Pancreas (tissue), 10 donors: Measurements from ENCODE around the gene MBOAT2. TPM values are rescaled to one million over a fixed set of nuclear protein-coding genes. Genes with fewer than 3 reads are reported as not detected.

Experiments used
- ATAC-seq, 4 donors: fragments of 200-7000 bp; cut with Tn5 transposase; one replicate each; pipeline versions ENCODE4 v1.8.0 to v1.9.1; 2020; ENCODE audit warnings: mild to moderate bottlenecking in 4 of 4, moderate library complexity in 4 of 4
- DNase-seq, 6 donors: peaks; one replicate each; pipeline ENCODE4 v3.0.0-alpha.2; 2020
- FAIRE-seq: peaks from 2 replicates; lab custom pipeline; 2012; peaks lifted over from hg19 to GRCh38; lab: Jason Lieb, UNC
- H3K27ac ChIP-seq, 4 donors: fragments of 200-600 bp; sonication (generic); 1 replicate in 3 of 4; 2 replicates in 1 of 4; pipeline versions ENCODE4 v1.5.0 to v1.8.0; 2020
- H3K27me3 ChIP-seq, 4 donors: fragments of 200-600 bp; one replicate each; pipeline ENCODE4 v1.8.0; 2021
- H3K36me3 ChIP-seq, 3 donors: fragments of 200-600 bp; sonication (generic) in 1 of 3; one replicate each; pipeline versions ENCODE4 v1.5.0 to v1.8.0; 2020 to 2021
- H3K4me1 ChIP-seq, 3 donors: fragments of 200-600 bp; one replicate each; pipeline ENCODE4 v1.8.0; 2021
- H3K4me3 ChIP-seq, 4 donors: fragments of 200-600 bp; sonication (generic) in 2 of 4; one replicate each; pipeline versions ENCODE4 v1.5.0 to v1.8.0; 2020 to 2021
- H3K9me3 ChIP-seq, 4 donors: fragments of 200-600 bp; one replicate each; pipeline ENCODE4 v1.8.0; 2021
- CTCF ChIP-seq, 4 donors: fragments of 200-600 bp; sonication (generic) in 3 of 4; IDR thresholded peaks; one replicate each; pipeline versions ENCODE4 v1.5.0 to v1.8.0; 2021; ENCODE audit warnings: antibody characterized with exemption in 4 of 4
- WGBS, 2 donors: extraction: QIAGEN DNeasy Blood & Tissue Kit; methylation state at CpG; one replicate each; pipeline ENCODE4 v1.1.7; 2013; 5-methylcytosine and 5-hydroxymethylcytosine counted together
- intact Hi-C, 3 donors: fragments of 100-400 bp; cut with DNase I; formaldehyde crosslinking; loops; one replicate each; pipeline versions ENCODE4 v1.11.1 to v1.14.2; 2022
- polyA plus RNA-seq, 2 donors: library from polyadenylated mRNA; stranded (reverse); fragments of 200-250 nt; gene quantifications; one replicate each; pipeline ENCODE4 v1.2.3, GENCODE V29; 2013
- total RNA-seq, 6 donors: library from RNA; stranded (reverse); fragmentation: NEBNext Ultra II Directional in 4 of 6; extraction: Animal tissue kit (Norgen Biotek cat#: 25700) in 4 of 6; gene quantifications; one replicate each; pipeline versions ENCODE4 v1.2.1 to v1.2.4, GENCODE V29; 2021 to 2023
- donor health status: healthy with polysubstance abuse.
- donor health status: DM: no; HTN: no; CAD: no; lungs with moderate emphysema.
- donor health status: DM: no; HTN: no; CAD: no.
- donor health status: control.
- donor health status: control.
- donor health status: Bipolar disorder and iron deficiency.
- donor health status: DM: yes; HTN: yes; CAD: no.
- donor health status: DM: no; HTN: no; CAD: no.
- donor health status: DM: no; HTN: no; CAD: no.
- donor health status: DM: yes; HTN: yes; CAD: no.

MBOAT2 gene
- total and polyA plus RNA-seq, 8 donors = 1.2 to 5.7 (median 2.5) TPM

- Histone ChIP-seq H3K9me3 (no peaks in the 10 kb centered on the region), H3K4me3 (no peak overlapping the region), H3K4me1 (peaks cover 0 to 18% (median 13%) of the 10 kb centered on the region in 3 donors), H3K27me3 (no peaks in the 10 kb centered on the region), H3K27ac (peak overlapping the region in 1 of 4 donors; percentile 43), H3K36me3 (no peaks in the 10 kb centered on the region)
- ATAC-seq (peak; percentile 96 to 99 (median 98)), FAIRE-seq (no peak), DNase-seq (peak in 4 of 6 donors; percentile 61 to 81 (median 72))
- no peak for TF ChIP-seq CTCF (IDR thresholded peaks at IDR 0.05)
- intact Hi-C loops = no loop called here
- 45 to 46% methylated on average over 8 of the region's 8 CpGs for WGBS, 2 donors
Observed at GRCh38 chr2:8821276-8822217, 181.9 kb downstream of the MBOAT2 start.

- DNase-seq (no peak), FAIRE-seq (no peak), ATAC-seq (no peak)
- H3K36me3 ChIP-seq = no peaks in the 10 kb centered on the region
- 93 to 95% methylated on average over 8 of the region's 8 CpGs for WGBS, 2 donors
- H3K4me3 ChIP-seq = no peak overlapping the region
- H3K4me1 ChIP-seq = peaks cover 0 to 18% (median 13%) of the 10 kb centered on the region in 3 donors
- intact Hi-C loops = no loop called here
- no peaks in the 10 kb centered on the region for H3K27me3 ChIP-seq
- no peak for TF ChIP-seq CTCF (IDR thresholded peaks at IDR 0.05)
- H3K9me3 ChIP-seq = no peaks in the 10 kb centered on the region
- H3K27ac ChIP-seq = no peak overlapping the region
Observed at GRCh38 chr2:8819948-8820347, 183.5 kb downstream of the MBOAT2 start.

- Histone ChIP-seq H3K36me3 (peaks cover 0 to 5% (median 0%) of the 10 kb centered on the region in 3 donors), H3K4me1 (peaks cover 0 to 18% (median 13%) of the 10 kb centered on the region in 3 donors), H3K27me3 (no peaks in the 10 kb centered on the region), H3K27ac (no peak overlapping the region), H3K9me3 (no peaks in the 10 kb centered on the region), H3K4me3 (no peak overlapping the region)
- DNase-seq = no peak
- no peak for ATAC-seq
- 93 to 95% methylated on average over 5 of the region's 5 CpGs for WGBS, 2 donors
- no peak for TF ChIP-seq CTCF (IDR thresholded peaks at IDR 0.05)
- no peak for FAIRE-seq
- intact Hi-C loops = no loop called here
Observed at GRCh38 chr2:8819194-8819593, 184.3 kb downstream of the MBOAT2 start.

GRCh38 chr2:8817221-8817620, 186.3 kb downstream of the MBOAT2 start:
- no peaks in the 10 kb centered on the region for H3K27me3 ChIP-seq
- H3K4me1 ChIP-seq = peaks cover 0 to 13% (median 12%) of the 10 kb centered on the region in 3 donors
- H3K36me3 ChIP-seq = peaks cover 0 to 5% (median 0%) of the 10 kb centered on the region in 3 donors
- ATAC-seq (no peak), FAIRE-seq (peak; percentile 63), DNase-seq (no peak)
- H3K4me3 ChIP-seq = no peak overlapping the region
- TF ChIP-seq CTCF (IDR thresholded peaks at IDR 0.05) = no peak
- no peak overlapping the region for H3K27ac ChIP-seq
- WGBS, 2 donors = 96 to 98% methylated on average over 1 of the region's 1 CpG
- no peaks in the 10 kb centered on the region for H3K9me3 ChIP-seq
- intact Hi-C loops = no loop called here
